K562 (cell line): Measurements from ENCODE around the gene CORO2A. TPM values are rescaled to one million over a fixed set of nuclear protein-coding genes. Genes with fewer than 3 reads are reported as not detected.

Experiments used
- BCOR ChIP-seq: fragments of 450-650 bp; IDR thresholded peaks from 2 replicates; pipeline ENCODE4 v1.6.1; 2016
- CC2D1A ChIP-seq: fragments of 450-650 bp; IDR thresholded peaks from 2 replicates; pipeline ENCODE4 v1.6.1; 2017; ENCODE audit warnings: mild to moderate bottlenecking
- CCAR2 ChIP-seq: fragments of 200-400 bp; formaldehyde crosslinking; IDR thresholded peaks from 2 replicates; pipeline ENCODE4 v1.6.1; 2017; ENCODE audit warnings: mild to moderate bottlenecking, low read depth, low read length
- ETV6 ChIP-seq, 3 experiments: fragments of 150-350 bp in 1 of 3; sonication (generic) in 1 of 3; formaldehyde crosslinking in 1 of 3; IDR thresholded peaks; 2 replicates each; pipeline versions ENCODE4 v1.6.1 to v1.8.0; 2014 to 2022; ENCODE audit warnings: borderline replicate concordance in 2 of 3, low read depth in 2 of 3, antibody characterized with exemption in 1 of 3, low read length in 1 of 3, mild to moderate bottlenecking in 1 of 3, missing genetic modification reagents in 1 of 3
- FOXJ3 ChIP-seq: sonication (generic); formaldehyde crosslinking; IDR thresholded peaks from 2 replicates; pipeline ENCODE4 v1.4.0; 2020; ENCODE audit warnings: mild to moderate bottlenecking, missing genetic modification reagents
- HMGN3 ChIP-seq: IDR thresholded peaks from 2 replicates; pipeline ENCODE4 v1.6.1; 2011; ENCODE audit warnings: borderline replicate concordance, low read depth, mild to moderate bottlenecking, mixed read lengths, low read length; ENCODE audit not compliant: insufficient read length; ENCODE audit errors: extremely low read depth
- KDM5B ChIP-seq: fragments of 200-600 bp; sonication (generic); IDR thresholded peaks from 2 replicates; pipeline ENCODE4 v1.6.1; 2012; ENCODE audit warnings: low read depth, mild to moderate bottlenecking, moderate library complexity, low read length, control low read depth, inconsistent platforms; ENCODE audit not compliant: insufficient replicate concordance
- L3MBTL2 ChIP-seq: fragments of 450-650 bp; IDR thresholded peaks from 2 replicates; pipeline ENCODE4 v1.6.1; 2016; ENCODE audit warnings: mild to moderate bottlenecking, moderate library complexity
- MCM3 ChIP-seq: fragments of 450-650 bp; IDR thresholded peaks from 2 replicates; pipeline ENCODE4 v1.6.1; 2016
- NR4A1 ChIP-seq, 2 experiments: fragments of 250-450 bp in 1 of 2; fragments of 450-650 bp in 1 of 2; sonication (Bioruptor Pico) in 1 of 2; IDR thresholded peaks; 2 replicates each; pipeline versions ENCODE4 v1.4.0 to v1.6.1; 2016 to 2020; ENCODE audit warnings: mild to moderate bottlenecking in 2 of 2, missing compliant biosample characterization in 1 of 2, missing genetic modification characterization in 1 of 2, moderate library complexity in 1 of 2
- SMARCB1 ChIP-seq: IDR thresholded peaks from 2 replicates; pipeline ENCODE4 v1.6.1; 2011; ENCODE audit warnings: improper control_type of control experiment, low read depth; ENCODE audit not compliant: insufficient read length
- SOX6 ChIP-seq: fragments of 450-650 bp; IDR thresholded peaks from 2 replicates; pipeline ENCODE4 v1.6.1; 2014; ENCODE audit warnings: mild to moderate bottlenecking
- TARDBP ChIP-seq: fragments of 450-650 bp; IDR thresholded peaks from 2 replicates; pipeline ENCODE4 v1.6.1; 2016
- XRCC3 ChIP-seq: fragments of 450-650 bp; IDR thresholded peaks from 2 replicates; pipeline ENCODE4 v1.6.1; 2017; ENCODE audit warnings: mild to moderate bottlenecking, moderate library complexity
- ZBTB49 ChIP-seq: sonication (generic); formaldehyde crosslinking; IDR thresholded peaks from 2 replicates; pipeline ENCODE4 v1.8.0; 2022; ENCODE audit warnings: missing genetic modification reagents, mild to moderate bottlenecking, borderline replicate concordance
- ZNF140 ChIP-seq: fragments of 250-450 bp; sonication (Bioruptor Pico); IDR thresholded peaks from 2 replicates; pipeline ENCODE4 v1.8.0; 2021; ENCODE audit warnings: moderate library complexity, mild to moderate bottlenecking, inconsistent platforms
- ZNF274 ChIP-seq: IDR thresholded peaks from 2 replicates; pipeline ENCODE4 v1.6.1; 2011; ENCODE audit warnings: low read depth, mild to moderate bottlenecking, low read length, moderate library complexity, borderline replicate concordance
- ZNF699 ChIP-seq: fragments of 250-450 bp; sonication (Bioruptor Pico); IDR thresholded peaks from 2 replicates; pipeline ENCODE4 v1.8.0; 2021; ENCODE audit warnings: mild to moderate bottlenecking, moderate library complexity; ENCODE audit not compliant: insufficient replicate concordance
- ZNF766 ChIP-seq: fragments of 200-800 bp; sonication (Bioruptor generic); conservative IDR thresholded peaks from 2 replicates; pipeline ENCODE4 v1.6.1; 2016; ENCODE audit warnings: missing genetic modification characterization, missing compliant biosample characterization
- polyA plus RNA-seq, 8 experiments: library from polyadenylated mRNA; depleted of rRNA in 4 of 8; stranded (reverse) in 5 of 8; unstranded in 3 of 8; fragments of >200 nt; fragmentation: Nextera tagmentation in 2 of 8; fragmentation: Illumina TruSeq in 1 of 8; extraction: Ambion mirVana in 2 of 8; extraction: Trizol in 1 of 8; gene quantifications; 2 replicates each; pipeline versions ENCODE4 v1.2.1 to v1.2.3, GENCODE V29; 2011 to 2014; ENCODE audit warnings: inconsistent platforms in 1 of 8, missing spikeins in 1 of 8
- total RNA-seq, 7 experiments: library from RNA; depleted of rRNA in 6 of 7; stranded (reverse); fragments of >200 nt in 6 of 7; fragmentation: Illumina TruSeq in 2 of 7; extraction: Trizol in 2 of 7; gene quantifications; 2 replicates each; pipeline versions ENCODE4 v1.2.1 to v1.2.3, GENCODE V29; 2011 to 2021; ENCODE audit warnings: low replicate concordance in 1 of 7
- TF ChIP-seq, protein P1 (sequence below): IDR thresholded peaks from 3 replicates; pipeline ENCODE4 v1.6.1; 2011; ENCODE audit warnings: borderline replicate concordance, mild to moderate bottlenecking; ENCODE audit not compliant: insufficient read length, insufficient read depth
- TF ChIP-seq, protein P2 (sequence below): fragments of 450-650 bp; IDR thresholded peaks from 2 replicates; pipeline ENCODE4 v1.6.1; 2016
- TF ChIP-seq, protein P3 (sequence below): fragments of 450-650 bp; IDR thresholded peaks from 2 replicates; pipeline ENCODE4 v1.6.1; 2014; ENCODE audit warnings: low read depth, mild to moderate bottlenecking, moderate library complexity, borderline replicate concordance

Gene CORO2A
- total and polyA plus RNA-seq, 9 of the 15 experiments (the other 6 are each of a cell fraction or from before 2014, with no cell fraction given): 9.5 to 26.6 (median 18.0) TPM

DNA sequence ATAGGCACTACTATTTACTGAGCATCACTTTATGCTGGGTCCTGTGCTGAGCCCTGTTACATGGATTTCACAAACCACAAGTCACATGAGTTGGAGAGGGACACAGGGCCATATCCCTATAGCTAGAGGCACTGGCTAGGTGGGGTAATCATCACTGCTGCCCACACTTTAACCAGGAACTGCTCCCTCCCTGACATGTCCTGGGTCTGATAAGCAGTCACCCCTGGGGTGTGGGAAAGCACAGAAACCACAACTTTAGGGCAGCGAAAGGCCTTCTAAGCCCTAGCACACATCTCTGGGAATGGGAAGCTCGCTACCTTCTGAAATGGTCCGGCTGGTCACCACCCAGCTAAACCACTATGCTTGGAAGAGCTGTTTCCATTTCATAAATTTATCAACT, 48.0 kb upstream of the CORO2A start (continued):
- TF ChIP-seq ZNF766 (no peak), NR4A1 (CRISPR knock-in tag; IDR thresholded peaks at IDR 0.05) (no peak), NR4A1 (tag; IDR thresholded peaks at IDR 0.05) (no peak), MCM3 (no peak), ZBTB49 (CRISPR knock-in tag) (no peak), ZNF140 (CRISPR knock-in tag) (no peak), TARDBP (peak; percentile 68; the same call in 1 of the 2 replicates), HMGN3 (no peak), ETV6 (IDR thresholded peaks at IDR 0.05; ENCODE audit: borderline replicate concordance in 1 of 2, low read depth in 2 of 2, low read length in 1 of 2) (no peak), ETV6 (CRISPR knock-in tag; IDR thresholded peaks at IDR 0.05; ENCODE audit: borderline replicate concordance) (no peak), FOXJ3 (CRISPR knock-in tag) (no peak), XRCC3 (no peak), CC2D1A (0 out of 2 replicates have a peak, but pooled peaks have one; percentile 37), L3MBTL2 (no peak; the same call in 1 of the 2 replicates), SMARCB1 (no peak), ZNF274 (no peak), ZNF699 (CRISPR knock-in tag) (no peak), CCAR2 (no peak), KDM5B (no peak), BCOR (no peak), SOX6 (peak; percentile 52; the same call in 1 of the 2 replicates)
- TF ChIP-seq, protein P1, sequence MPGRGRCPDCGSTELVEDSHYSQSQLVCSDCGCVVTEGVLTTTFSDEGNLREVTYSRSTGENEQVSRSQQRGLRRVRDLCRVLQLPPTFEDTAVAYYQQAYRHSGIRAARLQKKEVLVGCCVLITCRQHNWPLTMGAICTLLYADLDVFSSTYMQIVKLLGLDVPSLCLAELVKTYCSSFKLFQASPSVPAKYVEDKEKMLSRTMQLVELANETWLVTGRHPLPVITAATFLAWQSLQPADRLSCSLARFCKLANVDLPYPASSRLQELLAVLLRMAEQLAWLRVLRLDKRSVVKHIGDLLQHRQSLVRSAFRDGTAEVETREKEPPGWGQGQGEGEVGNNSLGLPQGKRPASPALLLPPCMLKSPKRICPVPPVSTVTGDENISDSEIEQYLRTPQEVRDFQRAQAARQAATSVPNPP: no peak
- TF ChIP-seq, protein P2, sequence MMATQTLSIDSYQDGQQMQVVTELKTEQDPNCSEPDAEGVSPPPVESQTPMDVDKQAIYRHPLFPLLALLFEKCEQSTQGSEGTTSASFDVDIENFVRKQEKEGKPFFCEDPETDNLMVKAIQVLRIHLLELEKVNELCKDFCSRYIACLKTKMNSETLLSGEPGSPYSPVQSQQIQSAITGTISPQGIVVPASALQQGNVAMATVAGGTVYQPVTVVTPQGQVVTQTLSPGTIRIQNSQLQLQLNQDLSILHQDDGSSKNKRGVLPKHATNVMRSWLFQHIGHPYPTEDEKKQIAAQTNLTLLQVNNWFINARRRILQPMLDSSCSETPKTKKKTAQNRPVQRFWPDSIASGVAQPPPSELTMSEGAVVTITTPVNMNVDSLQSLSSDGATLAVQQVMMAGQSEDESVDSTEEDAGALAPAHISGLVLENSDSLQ: peak; percentile 46
- TF ChIP-seq, protein P3, sequence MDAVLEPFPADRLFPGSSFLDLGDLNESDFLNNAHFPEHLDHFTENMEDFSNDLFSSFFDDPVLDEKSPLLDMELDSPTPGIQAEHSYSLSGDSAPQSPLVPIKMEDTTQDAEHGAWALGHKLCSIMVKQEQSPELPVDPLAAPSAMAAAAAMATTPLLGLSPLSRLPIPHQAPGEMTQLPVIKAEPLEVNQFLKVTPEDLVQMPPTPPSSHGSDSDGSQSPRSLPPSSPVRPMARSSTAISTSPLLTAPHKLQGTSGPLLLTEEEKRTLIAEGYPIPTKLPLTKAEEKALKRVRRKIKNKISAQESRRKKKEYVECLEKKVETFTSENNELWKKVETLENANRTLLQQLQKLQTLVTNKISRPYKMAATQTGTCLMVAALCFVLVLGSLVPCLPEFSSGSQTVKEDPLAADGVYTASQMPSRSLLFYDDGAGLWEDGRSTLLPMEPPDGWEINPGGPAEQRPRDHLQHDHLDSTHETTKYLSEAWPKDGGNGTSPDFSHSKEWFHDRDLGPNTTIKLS: no peak
